GM20431 (cell line): ENCODE data around the gene AMHR2.
"Not testable (repeated sequence)": the region's sequence is repeated elsewhere in the genome, so short reads cannot be mapped to it uniquely, and the experiment has no call there.

ENCODE experiments used
- in situ Hi-C: fragments of 300-500 bp; cut with MseI, MboI; formaldehyde crosslinking; loops from one replicate; pipeline ENCODE4 v1.15.0; 2020; ENCODE audit warnings: low sequenced_read_pairs; ENCODE audit not compliant: unreplicated experiment

AMHR2 gene

GRCh38 chr12:53444593-53445325, 21.1 kb downstream of the AMHR2 start:
- in situ Hi-C loops: not testable (repeated sequence)

GRCh38 chr12:53450936-53451335, 27.3 kb downstream of the AMHR2 start:
- in situ Hi-C loops: no loop called here

GRCh38 chr12:53451661-53452158, 28.1 kb downstream of the AMHR2 start, which contains the start of gene PCBP2:
TSS of gene PCBP2 (plus strand) at chr12:53452102. CDS start at chr12:53454801, 2,699 bp downstream.
- in situ Hi-C loops: no loop called here

- in situ Hi-C loops: no loop called here
Measured at GRCh38 chr12:53452159-53453077, 28.8 kb downstream of the AMHR2 start.

GRCh38 chr12:53453953-53454640, 30.4 kb downstream of the AMHR2 start:
- in situ Hi-C loops: no loop called here

- in situ Hi-C loops: no loop called here
Measured at GRCh38 chr12:53454707-53455106, 31.1 kb downstream of the AMHR2 start.

GRCh38 chr12:53456654-53457366, 33.2 kb downstream of the AMHR2 start:
- in situ Hi-C loops: no loop called here

GRCh38 chr12:53459097-53459496, 35.4 kb downstream of the AMHR2 start:
- in situ Hi-C loops: no loop called here

- in situ Hi-C loops: no loop called here
Measured at GRCh38 chr12:53461059-53461458, 37.4 kb downstream of the AMHR2 start.

GRCh38 chr12:53461591-53461990, 37.9 kb downstream of the AMHR2 start:
- in situ Hi-C loops: no loop called here

GRCh38 chr12:53462935-53463334, 39.3 kb downstream of the AMHR2 start:
- in situ Hi-C loops: no loop called here

- in situ Hi-C loops: no loop called here
Measured at GRCh38 chr12:53463802-53464560, 40.3 kb downstream of the AMHR2 start.

GRCh38 chr12:53464685-53465418, 41.2 kb downstream of the AMHR2 start:
- in situ Hi-C loops: no loop called here

- in situ Hi-C loops: no loop called here
Measured at GRCh38 chr12:53465679-53466078, 42.0 kb downstream of the AMHR2 start.

GRCh38 chr12:53466640-53467039, 43.0 kb downstream of the AMHR2 start:
- in situ Hi-C loops: no loop called here

- in situ Hi-C loops: no loop called here
Measured at GRCh38 chr12:53467082-53467481, 43.4 kb downstream of the AMHR2 start.

GRCh38 chr12:53467880-53468279, 44.2 kb downstream of the AMHR2 start:
- in situ Hi-C loops: no loop called here

GRCh38 chr12:53468282-53468681, 44.6 kb downstream of the AMHR2 start:
- in situ Hi-C loops: no loop called here
